Activated CD8-positive, alpha-beta memory T cell treated with anti-CD3 and anti-CD28 coated beads, Interleukin-2, amount 50 U/mL, for 1 hour (primary cell): Measurements from ENCODE around the gene PCBP3.
"Not testable (repeated sequence)": the region's sequence is repeated elsewhere in the genome, so short reads cannot be mapped to it uniquely, and the experiment has no call there.

ENCODE experiments used
- DNase-seq: peaks from one replicate; pipeline ENCODE4 v3.0.0-alpha.2; 2020; ENCODE audit errors: extremely low read depth

Gene PCBP3

GRCh38 chr21:45808663-45809062, 165.1 kb downstream of the PCBP3 start:
- DNase-seq, result not testable (repeated sequence)

GRCh38 chr21:45809421-45809820, 165.9 kb downstream of the PCBP3 start:
- no peak for DNase-seq

DNA sequence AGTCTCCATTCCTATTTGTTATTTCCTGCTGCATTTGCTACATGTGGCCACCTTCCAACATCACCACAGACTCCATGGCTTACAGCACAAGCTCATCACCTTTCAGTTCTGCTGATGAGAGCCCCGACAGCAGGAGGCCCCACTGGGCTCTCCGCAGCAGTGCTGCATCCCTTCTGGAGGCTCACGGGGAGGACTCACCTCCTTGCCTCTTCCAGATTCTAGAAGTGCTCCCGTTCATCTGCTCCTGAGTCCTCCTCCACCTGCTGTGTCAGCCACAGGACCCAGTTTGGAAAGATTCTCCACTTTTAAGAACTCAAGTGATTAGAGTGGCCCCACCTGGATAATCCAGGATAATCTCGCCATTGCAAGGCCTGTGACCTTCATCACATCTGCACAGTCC, 167.6 kb downstream of the PCBP3 start:
- DNase-seq, result no peak

GRCh38 chr21:45814210-45814940, 170.8 kb downstream of the PCBP3 start:
- DNase-seq, result not testable (repeated sequence)

GRCh38 chr21:45815781-45816180, 172.3 kb downstream of the PCBP3 start:
- not testable (repeated sequence) for DNase-seq

GRCh38 chr21:45816794-45817193, 173.3 kb downstream of the PCBP3 start:
- DNase-seq, result no peak

GRCh38 chr21:45817345-45817744, 173.8 kb downstream of the PCBP3 start:
- DNase-seq, result no peak

DNA sequence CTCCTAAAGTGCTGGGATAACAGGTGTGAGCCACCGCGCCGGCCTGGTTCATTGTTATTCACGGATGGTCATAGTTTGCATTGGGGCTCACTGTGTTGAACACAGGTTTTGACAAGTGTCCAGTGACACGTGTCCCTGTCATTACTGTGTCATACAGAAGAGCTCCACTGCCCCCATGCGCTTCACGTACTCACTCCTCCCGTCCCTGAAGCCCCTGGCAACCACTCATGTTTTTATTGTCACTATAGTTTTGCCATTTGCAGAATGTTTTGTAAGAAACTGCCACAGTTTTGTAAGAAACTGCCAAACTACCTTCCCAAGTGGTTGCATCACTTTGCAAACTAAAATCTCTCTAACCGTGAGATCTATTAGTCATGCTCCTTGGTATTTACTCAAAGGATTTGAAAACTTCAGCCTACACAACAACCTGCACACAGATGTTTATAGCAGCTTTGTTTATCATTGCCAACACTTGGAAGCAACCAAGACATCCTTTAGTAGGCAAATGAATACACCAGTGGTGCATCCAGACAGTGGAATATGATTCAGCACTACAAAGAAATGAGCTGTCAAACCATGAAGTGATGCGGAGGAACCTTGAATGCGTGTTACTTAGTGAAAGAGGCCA, 174.9 kb downstream of the PCBP3 start:
- DNase-seq, result no peak

GRCh38 chr21:45818904-45819285, 175.4 kb downstream of the PCBP3 start:
- DNase-seq, result peak; percentile 49

DNA sequence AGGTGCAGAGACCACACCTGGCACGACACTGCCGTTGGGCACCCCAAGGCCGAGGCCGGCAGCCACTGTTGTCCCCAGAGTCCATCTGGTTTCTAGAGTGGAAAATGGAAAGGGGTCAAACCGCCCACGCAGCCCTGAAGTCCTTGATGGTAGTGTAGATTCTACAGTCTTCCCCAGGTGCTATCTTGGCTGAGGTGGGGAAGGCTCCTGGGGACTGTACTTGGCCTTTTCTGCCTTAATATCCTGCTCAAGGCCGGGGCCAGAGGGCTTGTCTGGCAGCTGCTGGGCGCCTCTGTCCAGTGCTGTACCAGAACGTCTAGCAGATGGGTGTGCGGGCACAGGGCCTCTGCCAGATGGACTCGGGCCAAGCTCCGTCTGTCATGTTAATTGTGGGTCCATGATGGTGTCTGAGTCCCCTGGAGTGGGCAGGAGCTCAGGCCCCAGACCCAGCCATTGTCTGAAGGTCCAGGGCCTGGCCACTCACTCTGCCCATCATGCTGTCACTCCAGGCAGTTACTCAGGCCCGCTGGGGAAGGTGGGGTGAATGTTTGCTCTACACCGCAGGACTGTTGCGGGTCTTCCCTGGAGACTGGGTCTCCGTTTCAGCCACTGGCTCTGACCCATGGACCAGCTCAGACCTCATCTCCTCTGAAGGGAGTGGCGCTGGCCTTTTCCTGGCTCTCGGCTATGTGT, 176.1 kb downstream of the PCBP3 start:
- DNase-seq, result no peak

DNA sequence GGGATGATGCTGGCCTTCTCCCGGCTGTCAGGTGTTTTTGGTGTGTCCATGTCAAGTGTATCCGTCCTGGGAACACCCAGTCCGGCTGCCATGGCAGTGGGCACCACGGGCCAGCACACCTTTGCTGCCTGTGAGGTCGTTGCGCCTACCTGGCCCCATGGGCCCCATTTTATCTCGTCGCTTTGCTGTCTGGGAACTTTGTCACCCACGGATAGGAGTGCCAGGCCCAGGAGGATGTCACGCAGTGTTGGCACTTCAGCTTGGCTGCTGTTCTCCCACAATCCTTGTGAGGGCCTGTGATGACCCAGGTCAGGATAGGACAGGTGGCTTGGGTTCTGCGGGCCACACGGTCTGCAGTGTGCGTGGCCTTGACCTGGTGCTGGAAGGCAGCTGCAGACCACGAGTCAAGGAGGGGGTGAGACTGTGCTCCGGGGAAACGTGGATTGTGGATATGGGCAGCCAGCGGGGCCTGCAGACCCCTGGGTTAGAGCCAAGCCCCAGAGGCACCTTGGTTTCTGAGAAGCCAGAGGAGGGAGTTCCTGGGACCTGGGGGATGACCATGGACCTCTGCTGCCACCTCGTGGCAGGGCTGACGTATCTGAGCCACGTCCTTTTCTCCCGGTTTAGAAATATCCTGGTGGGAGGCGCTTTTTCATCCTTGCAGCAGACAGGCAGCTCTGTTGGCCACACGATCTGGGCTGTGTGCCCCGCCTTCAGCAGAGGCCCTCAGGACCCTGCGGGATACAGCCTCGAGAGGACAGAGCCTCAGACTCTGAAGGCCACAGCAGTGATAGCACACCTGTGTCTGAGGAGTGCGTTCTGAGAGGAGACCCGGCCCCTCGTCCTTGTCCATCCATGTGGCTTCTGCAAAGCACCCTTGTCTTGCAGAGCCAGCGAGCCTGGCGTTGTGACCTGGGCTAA, 176.9 kb downstream of the PCBP3 start:
- peak; percentile 48 for DNase-seq

DNA sequence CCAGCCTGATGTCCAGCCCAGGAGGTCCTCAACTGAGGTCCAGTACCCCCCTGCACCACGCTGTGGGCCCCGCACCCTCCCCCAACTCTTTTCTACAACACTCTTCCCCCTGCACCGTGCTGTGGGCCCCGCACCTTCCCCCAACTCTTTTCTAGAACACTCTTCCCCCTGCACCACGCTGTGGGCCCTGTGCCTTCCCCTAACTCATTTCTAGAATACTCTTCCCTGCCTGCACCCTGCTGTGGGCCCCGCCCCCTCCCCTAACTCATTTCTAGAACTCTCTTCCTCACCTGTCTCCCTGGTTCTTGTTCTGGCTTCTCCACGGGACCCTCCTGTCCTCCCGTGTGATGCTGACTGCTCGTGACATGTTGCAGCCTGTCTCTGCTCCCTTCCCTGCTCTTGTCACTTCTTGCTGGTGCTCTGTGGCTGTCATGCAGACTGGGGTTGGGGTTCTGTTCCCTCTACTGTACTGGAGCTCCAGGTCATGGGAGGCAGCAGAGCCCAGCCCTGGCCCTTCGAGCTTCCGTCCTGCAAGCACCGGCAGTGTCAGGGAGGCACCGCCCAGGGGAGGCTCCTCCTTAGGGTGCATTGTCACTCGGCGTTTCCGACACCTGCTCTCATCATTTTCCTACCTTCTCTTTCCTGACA, 177.9 kb downstream of the PCBP3 start:
- no peak for DNase-seq

DNA sequence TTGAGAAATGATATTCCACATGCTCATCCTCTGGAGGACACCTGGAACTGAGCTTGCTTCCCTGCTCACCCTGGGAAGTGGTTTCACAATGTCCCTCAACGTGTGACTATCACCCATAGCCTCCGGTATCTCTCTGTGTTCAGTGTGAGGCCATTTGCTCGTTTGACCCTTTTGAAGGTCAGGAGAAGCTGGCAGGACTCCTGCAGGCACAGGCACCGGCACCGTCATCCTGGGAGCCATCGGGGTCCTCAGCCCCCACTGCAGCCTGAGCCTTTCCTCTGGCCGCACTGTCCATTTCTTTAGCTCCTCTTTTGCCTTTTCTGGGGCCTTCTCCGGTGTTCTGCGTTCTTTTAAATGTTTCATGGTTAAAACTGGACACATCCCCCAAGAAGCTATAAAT, 178.5 kb downstream of the PCBP3 start:
- DNase-seq, result no peak

DNA sequence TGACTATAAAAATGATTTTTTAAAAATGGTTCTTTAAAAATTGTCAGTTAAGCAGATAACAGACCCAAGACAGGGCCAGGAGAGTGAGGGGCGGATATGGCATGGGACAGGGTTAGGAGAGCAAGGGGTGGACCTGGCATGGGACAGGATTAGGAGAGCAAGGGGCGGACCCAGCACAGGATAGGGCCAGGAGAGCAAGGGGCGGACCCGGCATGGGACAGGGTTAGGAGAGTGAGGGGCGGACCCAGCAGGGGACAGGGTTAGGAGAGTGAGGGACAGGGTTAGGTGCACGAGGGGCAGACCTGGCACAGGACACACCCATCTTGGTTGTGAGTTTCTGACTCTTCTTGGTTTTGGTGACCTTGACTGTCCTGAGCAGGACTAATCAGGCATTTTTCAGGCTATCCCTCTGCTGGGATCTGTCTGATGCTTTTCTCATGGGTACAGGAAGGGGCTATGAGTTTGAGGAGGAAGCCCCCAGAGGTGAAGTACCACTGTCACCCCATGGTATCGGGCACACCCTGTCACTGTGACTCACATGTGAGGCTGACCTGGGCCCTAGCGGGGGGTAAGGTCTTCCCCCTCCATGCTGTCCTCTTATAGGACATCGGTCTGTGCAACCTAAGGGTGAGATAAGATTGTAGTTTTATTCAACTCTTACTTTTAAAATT, 179.0 kb downstream of the PCBP3 start:
- no peak for DNase-seq

DNA sequence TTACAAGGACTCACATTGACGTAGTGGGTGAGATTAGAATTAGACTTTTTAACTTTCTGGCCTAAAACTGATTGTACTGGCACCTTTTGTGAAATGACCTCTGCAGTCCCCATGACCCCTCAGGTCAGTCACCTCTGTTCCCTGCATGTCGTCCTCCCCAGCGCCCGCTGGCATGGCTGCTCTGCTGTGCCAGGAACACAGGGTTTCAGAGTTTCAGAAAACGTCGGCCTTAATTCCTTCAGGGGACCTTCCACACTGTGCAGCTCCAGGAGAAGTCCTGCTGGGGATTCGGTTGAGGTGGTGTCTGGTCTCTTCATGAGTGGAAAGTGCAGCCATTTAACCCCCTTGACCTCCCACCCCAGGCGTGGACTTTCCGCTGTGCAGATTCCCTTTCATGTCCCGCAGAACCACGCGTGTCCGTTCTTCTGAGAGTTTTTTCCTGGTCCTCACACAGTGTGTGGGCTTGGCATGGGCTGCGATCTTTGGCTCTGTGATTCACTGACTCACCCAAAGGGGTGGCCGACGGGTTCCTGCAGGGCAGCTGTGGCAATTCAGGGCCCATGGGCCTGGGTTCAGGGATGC, 179.7 kb downstream of the PCBP3 start:
- DNase-seq, result no peak

GRCh38 chr21:45824546-45825215, 181.2 kb downstream of the PCBP3 start:
- no peak for DNase-seq

GRCh38 chr21:45825219-45825618, 181.7 kb downstream of the PCBP3 start:
- DNase-seq, result no peak

DNA sequence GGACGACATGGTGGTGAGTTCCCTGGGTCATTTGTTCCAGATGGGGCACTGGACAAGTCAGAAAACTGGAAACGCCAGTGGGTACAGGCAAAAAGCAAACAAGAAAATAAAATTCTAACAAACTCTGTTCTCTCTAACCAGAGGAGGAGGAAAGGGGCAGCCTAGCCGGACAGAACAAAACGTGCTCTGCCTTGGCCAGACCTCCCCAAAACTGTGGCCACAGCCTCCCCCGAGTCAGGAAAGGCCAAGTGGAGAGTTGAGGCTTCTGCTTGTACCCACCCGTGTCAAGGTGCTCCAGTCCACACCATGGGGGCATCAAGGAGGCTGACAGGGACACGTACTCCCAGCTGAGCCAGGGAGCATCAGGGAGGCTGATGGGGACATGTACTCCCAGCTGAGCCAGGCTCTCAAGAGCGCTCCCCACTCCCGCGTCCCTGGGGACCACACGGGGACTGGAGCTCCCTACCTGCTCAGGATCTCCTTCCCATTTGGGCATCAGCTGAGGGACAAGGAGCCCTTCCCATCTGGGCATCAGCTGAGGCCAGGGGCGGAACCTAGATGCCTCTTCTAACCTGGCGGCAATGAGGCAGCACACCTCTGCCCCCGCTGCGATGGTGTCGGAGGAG, 183.3 kb downstream of the PCBP3 start:
- no peak for DNase-seq

- DNase-seq, result no peak
Measured at GRCh38 chr21:45827302-45827692, 183.8 kb downstream of the PCBP3 start.
